GM23338 (cell line): ENCODE results near the gene LMBR1L.

Experiments
- CREB1 ChIP-seq: fragments of 250-450 bp; sonication (Bioruptor Pico); IDR thresholded peaks from 2 replicates; pipeline ENCODE4 v1.5.0; 2020; ENCODE audit warnings: low read depth, mild to moderate bottlenecking, moderate library complexity
- EZH2 ChIP-seq: fragments of 200-600 bp; sonication (generic); IDR thresholded peaks from one replicate; pipeline ENCODE4 v1.8.0; 2017; ENCODE audit warnings: antibody characterized with exemption, mild to moderate bottlenecking, low read depth; ENCODE audit not compliant: unreplicated experiment
- EZH2phosphoT487 ChIP-seq: fragments of 200-600 bp; sonication (generic); IDR thresholded peaks from one replicate; pipeline ENCODE4 v1.8.1; 2018; ENCODE audit warnings: antibody characterized with exemption; ENCODE audit not compliant: unreplicated experiment
- JUNB ChIP-seq: IDR thresholded peaks from one replicate; pipeline ENCODE4 v1.6.1; 2016; ENCODE audit warnings: antibody characterized with exemption; ENCODE audit not compliant: unreplicated experiment
- POLR2AphosphoS5 ChIP-seq: IDR thresholded peaks from 2 replicates; pipeline ENCODE4 v1.6.1; 2016; ENCODE audit warnings: antibody characterized with exemption, low read depth
- TF ChIP-seq, protein P1 (sequence below): IDR thresholded peaks from one replicate; pipeline ENCODE4 v1.6.1; 2018; ENCODE audit warnings: antibody characterized with exemption; ENCODE audit not compliant: unreplicated experiment
- TF ChIP-seq, protein P2 (sequence below), 2 experiments: fragments of 200-600 bp in 1 of 2; sonication (generic) in 1 of 2; conservative IDR thresholded peaks; 2 replicates each; pipeline versions ENCODE4 v1.5.1 to v1.6.1; 2016 to 2017; ENCODE audit warnings: antibody characterized with exemption in 2 of 2, low read depth in 2 of 2, mild to moderate bottlenecking in 2 of 2, moderate library complexity in 1 of 2
- TF ChIP-seq, protein P3 (sequence below): fragments of 250-450 bp; sonication (Bioruptor Pico); IDR thresholded peaks from 2 replicates; pipeline ENCODE4 v1.5.0; 2020; ENCODE audit warnings: mild to moderate bottlenecking, moderate library complexity

DNA sequence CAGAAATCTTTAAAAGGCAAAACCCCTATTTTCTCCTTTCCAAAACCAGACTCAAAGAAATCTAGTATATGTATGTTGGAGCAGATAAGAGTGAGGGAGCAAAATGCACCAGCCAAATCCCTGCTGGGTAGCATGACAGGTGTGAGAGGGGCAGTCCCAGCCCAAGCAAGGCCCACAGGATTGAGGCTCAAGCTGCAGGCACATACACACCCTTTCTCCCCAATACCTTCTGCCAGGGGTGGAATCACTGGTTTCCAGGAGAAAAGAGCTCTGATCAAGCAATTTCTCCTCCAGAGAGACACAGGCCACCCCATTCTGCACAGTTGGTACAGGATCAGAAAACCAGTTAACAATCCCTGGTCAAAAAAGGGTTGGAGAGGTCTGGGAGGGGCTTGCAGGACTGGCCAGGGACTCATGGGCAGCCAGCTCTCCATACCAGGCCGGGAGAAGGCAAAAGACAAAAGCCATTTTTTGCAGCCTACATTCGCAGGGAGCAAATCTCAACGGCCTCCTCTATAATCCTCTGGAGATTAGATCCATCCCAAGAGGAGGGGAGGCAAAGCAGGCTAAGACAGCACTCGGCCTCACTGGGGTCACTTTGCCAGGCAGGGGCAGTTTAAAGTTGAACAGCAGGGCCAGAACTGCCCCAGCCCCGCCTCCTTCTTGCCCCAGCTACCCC lies 52.1 kb downstream of the LMBR1L start:
- TF ChIP-seq, protein P1, sequence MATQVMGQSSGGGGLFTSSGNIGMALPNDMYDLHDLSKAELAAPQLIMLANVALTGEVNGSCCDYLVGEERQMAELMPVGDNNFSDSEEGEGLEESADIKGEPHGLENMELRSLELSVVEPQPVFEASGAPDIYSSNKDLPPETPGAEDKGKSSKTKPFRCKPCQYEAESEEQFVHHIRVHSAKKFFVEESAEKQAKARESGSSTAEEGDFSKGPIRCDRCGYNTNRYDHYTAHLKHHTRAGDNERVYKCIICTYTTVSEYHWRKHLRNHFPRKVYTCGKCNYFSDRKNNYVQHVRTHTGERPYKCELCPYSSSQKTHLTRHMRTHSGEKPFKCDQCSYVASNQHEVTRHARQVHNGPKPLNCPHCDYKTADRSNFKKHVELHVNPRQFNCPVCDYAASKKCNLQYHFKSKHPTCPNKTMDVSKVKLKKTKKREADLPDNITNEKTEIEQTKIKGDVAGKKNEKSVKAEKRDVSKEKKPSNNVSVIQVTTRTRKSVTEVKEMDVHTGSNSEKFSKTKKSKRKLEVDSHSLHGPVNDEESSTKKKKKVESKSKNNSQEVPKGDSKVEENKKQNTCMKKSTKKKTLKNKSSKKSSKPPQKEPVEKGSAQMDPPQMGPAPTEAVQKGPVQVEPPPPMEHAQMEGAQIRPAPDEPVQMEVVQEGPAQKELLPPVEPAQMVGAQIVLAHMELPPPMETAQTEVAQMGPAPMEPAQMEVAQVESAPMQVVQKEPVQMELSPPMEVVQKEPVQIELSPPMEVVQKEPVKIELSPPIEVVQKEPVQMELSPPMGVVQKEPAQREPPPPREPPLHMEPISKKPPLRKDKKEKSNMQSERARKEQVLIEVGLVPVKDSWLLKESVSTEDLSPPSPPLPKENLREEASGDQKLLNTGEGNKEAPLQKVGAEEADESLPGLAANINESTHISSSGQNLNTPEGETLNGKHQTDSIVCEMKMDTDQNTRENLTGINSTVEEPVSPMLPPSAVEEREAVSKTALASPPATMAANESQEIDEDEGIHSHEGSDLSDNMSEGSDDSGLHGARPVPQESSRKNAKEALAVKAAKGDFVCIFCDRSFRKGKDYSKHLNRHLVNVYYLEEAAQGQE = no peak
- TF ChIP-seq, protein P2, sequence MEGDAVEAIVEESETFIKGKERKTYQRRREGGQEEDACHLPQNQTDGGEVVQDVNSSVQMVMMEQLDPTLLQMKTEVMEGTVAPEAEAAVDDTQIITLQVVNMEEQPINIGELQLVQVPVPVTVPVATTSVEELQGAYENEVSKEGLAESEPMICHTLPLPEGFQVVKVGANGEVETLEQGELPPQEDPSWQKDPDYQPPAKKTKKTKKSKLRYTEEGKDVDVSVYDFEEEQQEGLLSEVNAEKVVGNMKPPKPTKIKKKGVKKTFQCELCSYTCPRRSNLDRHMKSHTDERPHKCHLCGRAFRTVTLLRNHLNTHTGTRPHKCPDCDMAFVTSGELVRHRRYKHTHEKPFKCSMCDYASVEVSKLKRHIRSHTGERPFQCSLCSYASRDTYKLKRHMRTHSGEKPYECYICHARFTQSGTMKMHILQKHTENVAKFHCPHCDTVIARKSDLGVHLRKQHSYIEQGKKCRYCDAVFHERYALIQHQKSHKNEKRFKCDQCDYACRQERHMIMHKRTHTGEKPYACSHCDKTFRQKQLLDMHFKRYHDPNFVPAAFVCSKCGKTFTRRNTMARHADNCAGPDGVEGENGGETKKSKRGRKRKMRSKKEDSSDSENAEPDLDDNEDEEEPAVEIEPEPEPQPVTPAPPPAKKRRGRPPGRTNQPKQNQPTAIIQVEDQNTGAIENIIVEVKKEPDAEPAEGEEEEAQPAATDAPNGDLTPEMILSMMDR (conservative IDR thresholded peaks at IDR 0.05; ENCODE audit: low read depth in 2 of 2) = no peak
- TF ChIP-seq EZH2phosphoT487 (no peak), POLR2AphosphoS5 (no peak), CREB1 (CRISPR knock-in tag) (no peak), EZH2 (no peak), JUNB (no peak)
- TF ChIP-seq, protein P3, sequence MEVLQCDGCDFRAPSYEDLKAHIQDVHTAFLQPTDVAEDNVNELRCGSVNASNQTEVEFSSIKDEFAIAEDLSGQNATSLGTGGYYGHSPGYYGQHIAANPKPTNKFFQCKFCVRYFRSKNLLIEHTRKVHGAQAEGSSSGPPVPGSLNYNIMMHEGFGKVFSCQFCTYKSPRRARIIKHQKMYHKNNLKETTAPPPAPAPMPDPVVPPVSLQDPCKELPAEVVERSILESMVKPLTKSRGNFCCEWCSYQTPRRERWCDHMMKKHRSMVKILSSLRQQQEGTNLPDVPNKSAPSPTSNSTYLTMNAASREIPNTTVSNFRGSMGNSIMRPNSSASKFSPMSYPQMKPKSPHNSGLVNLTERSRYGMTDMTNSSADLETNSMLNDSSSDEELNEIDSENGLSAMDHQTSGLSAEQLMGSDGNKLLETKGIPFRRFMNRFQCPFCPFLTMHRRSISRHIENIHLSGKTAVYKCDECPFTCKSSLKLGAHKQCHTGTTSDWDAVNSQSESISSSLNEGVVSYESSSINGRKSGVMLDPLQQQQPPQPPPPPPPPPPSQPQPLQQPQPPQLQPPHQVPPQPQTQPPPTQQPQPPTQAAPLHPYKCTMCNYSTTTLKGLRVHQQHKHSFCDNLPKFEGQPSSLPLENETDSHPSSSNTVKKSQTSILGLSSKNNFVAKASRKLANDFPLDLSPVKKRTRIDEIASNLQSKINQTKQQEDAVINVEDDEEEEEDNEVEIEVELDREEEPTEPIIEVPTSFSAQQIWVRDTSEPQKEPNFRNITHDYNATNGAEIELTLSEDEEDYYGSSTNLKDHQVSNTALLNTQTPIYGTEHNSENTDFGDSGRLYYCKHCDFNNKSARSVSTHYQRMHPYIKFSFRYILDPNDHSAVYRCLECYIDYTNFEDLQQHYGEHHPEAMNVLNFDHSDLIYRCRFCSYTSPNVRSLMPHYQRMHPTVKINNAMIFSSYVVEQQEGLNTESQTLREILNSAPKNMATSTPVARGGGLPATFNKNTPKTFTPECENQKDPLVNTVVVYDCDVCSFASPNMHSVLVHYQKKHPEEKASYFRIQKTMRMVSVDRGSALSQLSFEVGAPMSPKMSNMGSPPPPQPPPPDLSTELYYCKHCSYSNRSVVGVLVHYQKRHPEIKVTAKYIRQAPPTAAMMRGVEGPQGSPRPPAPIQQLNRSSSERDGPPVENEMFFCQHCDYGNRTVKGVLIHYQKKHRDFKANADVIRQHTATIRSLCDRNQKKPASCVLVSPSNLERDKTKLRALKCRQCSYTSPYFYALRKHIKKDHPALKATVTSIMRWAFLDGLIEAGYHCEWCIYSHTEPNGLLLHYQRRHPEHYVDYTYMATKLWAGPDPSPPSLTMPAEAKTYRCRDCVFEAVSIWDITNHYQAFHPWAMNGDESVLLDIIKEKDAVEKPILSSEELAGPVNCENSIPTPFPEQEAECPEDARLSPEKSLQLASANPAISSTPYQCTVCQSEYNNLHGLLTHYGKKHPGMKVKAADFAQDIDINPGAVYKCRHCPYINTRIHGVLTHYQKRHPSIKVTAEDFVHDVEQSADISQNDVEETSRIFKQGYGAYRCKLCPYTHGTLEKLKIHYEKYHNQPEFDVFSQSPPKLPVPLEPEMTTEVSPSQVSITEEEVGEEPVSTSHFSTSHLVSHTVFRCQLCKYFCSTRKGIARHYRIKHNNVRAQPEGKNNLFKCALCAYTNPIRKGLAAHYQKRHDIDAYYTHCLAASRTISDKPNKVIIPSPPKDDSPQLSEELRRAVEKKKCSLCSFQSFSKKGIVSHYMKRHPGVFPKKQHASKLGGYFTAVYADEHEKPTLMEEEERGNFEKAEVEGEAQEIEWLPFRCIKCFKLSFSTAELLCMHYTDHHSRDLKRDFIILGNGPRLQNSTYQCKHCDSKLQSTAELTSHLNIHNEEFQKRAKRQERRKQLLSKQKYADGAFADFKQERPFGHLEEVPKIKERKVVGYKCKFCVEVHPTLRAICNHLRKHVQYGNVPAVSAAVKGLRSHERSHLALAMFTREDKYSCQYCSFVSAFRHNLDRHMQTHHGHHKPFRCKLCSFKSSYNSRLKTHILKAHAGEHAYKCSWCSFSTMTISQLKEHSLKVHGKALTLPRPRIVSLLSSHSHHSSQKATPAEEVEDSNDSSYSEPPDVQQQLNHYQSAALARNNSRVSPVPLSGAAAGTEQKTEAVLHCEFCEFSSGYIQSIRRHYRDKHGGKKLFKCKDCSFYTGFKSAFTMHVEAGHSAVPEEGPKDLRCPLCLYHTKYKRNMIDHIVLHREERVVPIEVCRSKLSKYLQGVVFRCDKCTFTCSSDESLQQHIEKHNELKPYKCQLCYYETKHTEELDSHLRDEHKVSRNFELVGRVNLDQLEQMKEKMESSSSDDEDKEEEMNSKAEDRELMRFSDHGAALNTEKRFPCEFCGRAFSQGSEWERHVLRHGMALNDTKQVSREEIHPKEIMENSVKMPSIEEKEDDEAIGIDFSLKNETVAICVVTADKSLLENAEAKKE (CRISPR knock-in tag) = no peak
